ENCODE results near the gene TMEM135.

GRCh38 chr11:87180742-87181141, 143.0 kb downstream of the TMEM135 start:
- TF ChIP-seq, protein P1, sequence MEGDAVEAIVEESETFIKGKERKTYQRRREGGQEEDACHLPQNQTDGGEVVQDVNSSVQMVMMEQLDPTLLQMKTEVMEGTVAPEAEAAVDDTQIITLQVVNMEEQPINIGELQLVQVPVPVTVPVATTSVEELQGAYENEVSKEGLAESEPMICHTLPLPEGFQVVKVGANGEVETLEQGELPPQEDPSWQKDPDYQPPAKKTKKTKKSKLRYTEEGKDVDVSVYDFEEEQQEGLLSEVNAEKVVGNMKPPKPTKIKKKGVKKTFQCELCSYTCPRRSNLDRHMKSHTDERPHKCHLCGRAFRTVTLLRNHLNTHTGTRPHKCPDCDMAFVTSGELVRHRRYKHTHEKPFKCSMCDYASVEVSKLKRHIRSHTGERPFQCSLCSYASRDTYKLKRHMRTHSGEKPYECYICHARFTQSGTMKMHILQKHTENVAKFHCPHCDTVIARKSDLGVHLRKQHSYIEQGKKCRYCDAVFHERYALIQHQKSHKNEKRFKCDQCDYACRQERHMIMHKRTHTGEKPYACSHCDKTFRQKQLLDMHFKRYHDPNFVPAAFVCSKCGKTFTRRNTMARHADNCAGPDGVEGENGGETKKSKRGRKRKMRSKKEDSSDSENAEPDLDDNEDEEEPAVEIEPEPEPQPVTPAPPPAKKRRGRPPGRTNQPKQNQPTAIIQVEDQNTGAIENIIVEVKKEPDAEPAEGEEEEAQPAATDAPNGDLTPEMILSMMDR (IDR thresholded peaks at IDR 0.05): no peak
- TF ChIP-seq EZH2 (IDR thresholded peaks at IDR 0.05) (no peak), EZH2phosphoT487 (IDR thresholded peaks at IDR 0.05) (no peak)

Data from neural progenitor cell (in vitro differentiated cells).